Fibroblast of mammary gland (primary cell): ENCODE measurements around the gene OR52A5.

Source experiments
- DNase-seq: peaks from one replicate; pipeline ENCODE4 v3.0.0-alpha.2; 2010; ENCODE audit warnings: low read depth
- H3K4me3 ChIP-seq: 2 replicates; pipeline ENCODE4 v1.5.1; 2011; ENCODE audit warnings: low read depth, mild to moderate bottlenecking, low read length, moderate library complexity; ENCODE audit not compliant: control insufficient read depth
- CTCF ChIP-seq: conservative IDR thresholded peaks from 2 replicates; pipeline ENCODE4 v1.5.1; 2011; ENCODE audit warnings: low read depth, low read length, inconsistent platforms; ENCODE audit not compliant: control insufficient read depth, insufficient read depth

OR52A5 gene

GRCh38 chr11:5129457-5129877 is 8.7 kb downstream of the OR52A5 start:
- peak; percentile 3 for DNase-seq
- no peak overlapping the region for H3K4me3 ChIP-seq
- TF ChIP-seq CTCF: no peak

DNA sequence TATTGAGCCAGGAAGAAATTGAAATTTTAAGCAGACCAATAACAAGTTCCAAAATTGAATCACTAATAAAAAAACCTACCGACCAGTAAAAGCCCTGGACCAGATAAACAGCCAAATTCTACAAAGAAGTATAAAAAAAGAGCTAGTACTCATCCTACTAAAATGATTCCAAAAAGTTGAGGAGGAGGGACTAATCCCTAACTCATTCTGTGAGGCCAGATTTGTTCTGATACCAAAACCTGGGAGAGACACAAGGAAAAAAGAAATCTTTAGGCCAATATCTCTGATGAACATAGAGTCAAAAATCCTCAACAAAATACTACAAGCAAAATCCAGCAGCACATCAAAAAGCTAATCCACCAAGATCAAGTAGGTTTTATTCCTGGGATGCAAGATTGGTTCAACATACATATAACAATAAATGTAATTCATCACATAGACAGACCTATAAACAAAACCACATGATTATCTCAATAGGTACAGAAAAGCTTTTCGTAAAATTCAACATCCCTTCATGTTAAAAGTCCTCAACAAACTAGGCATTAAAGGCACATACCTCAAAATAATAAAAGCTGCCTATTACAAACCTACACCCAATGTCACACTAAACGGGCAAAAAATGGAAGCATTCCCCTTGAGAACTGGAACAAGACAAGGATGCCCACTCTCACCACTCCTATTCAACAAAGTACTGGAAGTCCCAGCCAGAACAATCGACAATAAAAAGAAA is 13.1 kb downstream of the OR52A5 start:
- no peak for TF ChIP-seq CTCF

DNA sequence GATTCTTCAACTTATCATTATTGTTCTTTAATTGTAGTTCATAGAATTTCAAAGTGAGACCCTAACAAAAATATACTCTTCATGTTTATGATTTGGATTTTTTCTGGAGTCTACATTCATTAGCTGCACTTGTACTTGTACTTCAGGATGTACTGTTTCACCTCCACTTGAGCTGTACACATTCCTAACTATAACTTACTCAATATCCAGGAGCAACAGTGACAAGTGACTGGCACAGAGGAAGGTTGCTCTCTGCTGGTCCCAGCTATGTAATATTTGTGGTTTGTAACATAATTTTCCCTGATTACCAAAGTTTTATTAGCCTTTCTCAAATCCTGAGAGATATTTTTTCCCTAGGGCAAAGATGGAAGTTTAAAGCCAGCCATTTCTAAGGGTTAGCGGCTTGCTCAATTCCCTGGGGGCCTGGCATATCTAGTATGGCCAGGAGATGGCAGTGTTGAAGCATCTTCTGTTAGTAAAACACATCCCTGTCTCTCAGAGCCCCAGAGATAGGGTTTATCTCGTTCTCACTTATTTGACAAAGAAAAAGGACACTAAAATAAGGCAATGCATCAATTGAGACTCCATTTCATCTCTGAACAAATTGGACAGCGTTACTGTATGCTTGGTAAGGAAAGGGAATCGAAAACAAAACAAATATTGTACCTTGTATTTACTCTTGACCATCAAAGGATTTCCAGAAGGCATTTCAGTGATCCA is 14.2 kb downstream of the OR52A5 start:
- peak; percentile 86 for TF ChIP-seq CTCF
- no peak overlapping the region for H3K4me3 ChIP-seq
- peak; percentile 78 for DNase-seq

More for the DNA sequence above, 13.1 kb downstream of the OR52A5 start:
- no peak for DNase-seq
- no peak overlapping the region for H3K4me3 ChIP-seq

- H3K4me3 ChIP-seq: no peak overlapping the region
- no peak for TF ChIP-seq CTCF
- DNase-seq: no peak
Measured at GRCh38 chr11:5118893-5119292, 19.3 kb downstream of the OR52A5 start.

DNA sequence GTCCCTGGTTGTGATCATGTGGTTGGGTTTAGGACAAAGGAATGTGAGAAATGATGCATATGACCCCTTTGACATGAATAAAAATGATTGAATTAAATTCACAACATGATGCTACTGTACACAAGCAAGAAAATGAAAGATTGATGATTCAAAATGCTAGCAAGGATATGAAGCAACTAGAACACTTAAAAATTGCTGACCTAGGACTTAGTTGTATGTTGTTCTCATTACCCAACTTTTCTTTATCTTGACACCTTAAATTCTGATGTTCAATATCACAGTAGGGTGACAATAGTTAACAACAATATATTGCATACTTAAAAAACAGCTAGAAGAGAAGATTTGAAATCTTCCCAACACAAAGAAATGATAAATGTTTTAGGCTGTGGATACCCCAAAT is 20.6 kb downstream of the OR52A5 start:
- no peak for TF ChIP-seq CTCF
- DNase-seq: no peak
- no peak overlapping the region for H3K4me3 ChIP-seq

GRCh38 chr11:5115339-5115738 is 22.8 kb downstream of the OR52A5 start:
- no peak for TF ChIP-seq CTCF
- no peak for DNase-seq
- no peak overlapping the region for H3K4me3 ChIP-seq
